Spleen (tissue), 7 donors: ENCODE measurements around the gene SEMA3B.

ENCODE experiments used
- POLR2A ChIP-seq, 3 donors: fragments of 450-650 bp; IDR thresholded peaks; one replicate each; pipeline ENCODE4 v1.5.1; 2017; ENCODE audit warnings: antibody characterized with exemption in 3 of 3, mild to moderate bottlenecking in 1 of 3
- POLR2AphosphoS5 ChIP-seq, 3 donors: sonication (generic); formaldehyde crosslinking; IDR thresholded peaks; one replicate each; pipeline ENCODE4 v1.5.1; 2017; ENCODE audit warnings: antibody characterized with exemption in 3 of 3
- TF ChIP-seq, protein P1 (sequence below), 11 experiments: fragments of 200-600 bp in 7 of 11; fragments of 450-650 bp in 4 of 11; sonication (generic) in 4 of 11; IDR thresholded peaks in 8 of 11; conservative IDR thresholded peaks in 3 of 11; 1 replicate in 7 of 11; 2 replicates in 4 of 11; pipeline versions ENCODE4 v1.4.0 to v1.8.0; 2016 to 2021; ENCODE audit warnings: antibody characterized with exemption in 11 of 11, inconsistent platforms in 4 of 11, mild to moderate bottlenecking in 1 of 11
- donor health status: DM: no; HTN: no; CAD: no; lungs with moderate emphysema.
- donor health status: DM: no; HTN: no; CAD: no.
- donor health status: DM: no; HTN: no; CAD: no.

DNA sequence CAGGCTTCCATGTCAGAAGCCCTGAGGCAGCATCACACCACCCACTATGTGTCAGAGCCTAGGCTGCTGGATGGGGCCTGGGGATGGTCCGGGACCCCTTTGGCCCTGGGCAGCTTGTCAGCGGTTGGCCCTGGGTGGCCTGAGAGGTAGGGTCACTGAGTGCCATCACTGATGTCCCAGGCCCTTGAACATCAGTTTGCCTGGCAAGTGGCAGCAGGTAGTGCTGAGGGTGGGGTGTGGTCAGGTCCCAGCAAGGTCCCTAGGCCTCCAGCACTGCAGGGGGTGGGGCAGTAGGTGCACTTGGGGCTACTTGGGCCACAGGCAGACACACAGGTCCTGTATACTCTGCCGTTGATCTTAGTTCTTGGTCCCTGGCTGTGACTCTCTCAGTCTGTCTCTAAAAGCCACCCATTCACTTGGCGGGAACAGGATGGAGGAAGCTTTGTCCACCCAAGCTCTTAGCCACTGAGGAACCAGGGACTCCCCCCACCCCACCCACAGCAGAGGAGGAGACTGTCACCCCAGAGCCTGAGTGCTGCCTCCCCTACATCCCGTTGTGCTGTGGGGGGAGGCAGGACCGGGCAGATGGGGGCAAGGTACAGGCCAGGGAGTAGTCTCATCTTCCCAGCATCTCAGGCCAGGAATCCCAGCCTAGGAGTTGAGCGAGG lies 27.1 kb upstream of the SEMA3B start:
- TF ChIP-seq POLR2AphosphoS5 (IDR thresholded peaks at IDR 0.05) (no peak), POLR2A (IDR thresholded peaks at IDR 0.05) (no peak)
- TF ChIP-seq, protein P1, sequence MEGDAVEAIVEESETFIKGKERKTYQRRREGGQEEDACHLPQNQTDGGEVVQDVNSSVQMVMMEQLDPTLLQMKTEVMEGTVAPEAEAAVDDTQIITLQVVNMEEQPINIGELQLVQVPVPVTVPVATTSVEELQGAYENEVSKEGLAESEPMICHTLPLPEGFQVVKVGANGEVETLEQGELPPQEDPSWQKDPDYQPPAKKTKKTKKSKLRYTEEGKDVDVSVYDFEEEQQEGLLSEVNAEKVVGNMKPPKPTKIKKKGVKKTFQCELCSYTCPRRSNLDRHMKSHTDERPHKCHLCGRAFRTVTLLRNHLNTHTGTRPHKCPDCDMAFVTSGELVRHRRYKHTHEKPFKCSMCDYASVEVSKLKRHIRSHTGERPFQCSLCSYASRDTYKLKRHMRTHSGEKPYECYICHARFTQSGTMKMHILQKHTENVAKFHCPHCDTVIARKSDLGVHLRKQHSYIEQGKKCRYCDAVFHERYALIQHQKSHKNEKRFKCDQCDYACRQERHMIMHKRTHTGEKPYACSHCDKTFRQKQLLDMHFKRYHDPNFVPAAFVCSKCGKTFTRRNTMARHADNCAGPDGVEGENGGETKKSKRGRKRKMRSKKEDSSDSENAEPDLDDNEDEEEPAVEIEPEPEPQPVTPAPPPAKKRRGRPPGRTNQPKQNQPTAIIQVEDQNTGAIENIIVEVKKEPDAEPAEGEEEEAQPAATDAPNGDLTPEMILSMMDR (IDR thresholded peaks at IDR 0.05 in 8 of 11, conservative IDR thresholded peaks at IDR 0.05 in 3 of 11): no peak
